ENCODE measurements around the gene NRIP2. TPM values are rescaled to one million over a fixed set of nuclear protein-coding genes. Genes with fewer than 3 reads are reported as not detected.

The NRIP2 gene
- total RNA-seq (1 to 10 TPM; 1.4 to 3.6 (median 2.5) TPM), polyA plus RNA-seq (1 to 10 TPM; 2.3 to 4.0 TPM)
- long read RNA-seq, donor 1, partial matches to known transcripts, result 0 of 4 reads
- long read RNA-seq, donor 1, other reads (novel, unspliced or antisense), result 2 of 4 reads
- long read RNA-seq, donor 2, partial matches to known transcripts, result 0 of 1 reads
- long read RNA-seq, donor 2, other reads (novel, unspliced or antisense), result 1 of 1 reads
- long read RNA-seq, donor 3, partial matches to known transcripts, result 0 of 4 reads
- long read RNA-seq, donor 3, other reads (novel, unspliced or antisense), result 4 of 4 reads

- H3K9me3 ChIP-seq, result no peaks in the 10 kb centered on the region
- peak; percentile 40 to 43 for DNase-seq
- peak within 1 kb of the TSS in 9 of 10 donors; percentile 11 to 53 (median 40) for H3K4me3 ChIP-seq
- peak in 4 of 9 donors; percentile 8 to 32 (median 27) for TF ChIP-seq CTCF (IDR thresholded peaks at IDR 0.05)
- WGBS, 2 donors, result 12 to 24% methylated on average over 32 of the region's 32 CpGs
- H3K36me3 ChIP-seq, result peaks cover 0 to 43% (median 0%) of the 10 kb centered on the region in 9 donors
- intact Hi-C loops (cut with DNase I), result no loop called here
- peak; percentile 54 to 81 (median 71) for ATAC-seq
- H3K27me3 ChIP-seq, result peaks cover 0 to 7% (median 0%) of the 10 kb centered on the region in 7 donors
- H3K27ac ChIP-seq, result peak within 1 kb of the TSS in 7 of 10 donors; percentile 20 to 64 (median 45)
- H3K4me1 ChIP-seq, result peaks cover 0 to 25% (median 8%) of the 10 kb centered on the region in 9 donors
Observed at GRCh38 chr12:2834581-2835491, at the start of gene NRIP2. NRIP2 (minus strand) TSS chr12:2835035; CDS start chr12:2834983, 52 bp downstream.

GRCh38 chr12:2879853-2880252 lies 45.0 kb upstream of the NRIP2 start:
- peaks cover 0 to 9% (median 0%) of the 10 kb centered on the region in 9 donors for H3K36me3 ChIP-seq
- H3K4me3 ChIP-seq, result no peak overlapping the region
- no peak for TF ChIP-seq CTCF (IDR thresholded peaks at IDR 0.05)
- H3K9me3 ChIP-seq, result no peaks in the 10 kb centered on the region
- ATAC-seq (no peak), DNase-seq (no peak)
- 98 to 99% methylated on average over 3 of the region's 3 CpGs for WGBS, 2 donors
- peaks cover 10 to 26% (median 18%) of the 10 kb centered on the region in 9 donors for H3K4me1 ChIP-seq
- intact Hi-C loops (cut with DNase I), result loop anchor here in 6 of 10 donors (5.0 to 10.0 kb wide), 3 partner anchors 65 to 155 kb away; no protein-coding TSS in a partner anchor
- no peak overlapping the region for H3K27ac ChIP-seq
- H3K27me3 ChIP-seq, result no peaks in the 10 kb centered on the region

- intact Hi-C loops (cut with DNase I), result loop anchor here in 1 of 10 donors (5.0 kb wide), 1 partner anchor 154 kb away; no protein-coding TSS in a partner anchor
- TF ChIP-seq CTCF (IDR thresholded peaks at IDR 0.05), result no peak
Observed at GRCh38 chr12:2877953-2878732, 43.3 kb upstream of the NRIP2 start.

More at GRCh38 chr12:2877953-2878732, 43.3 kb upstream of the NRIP2 start:
- 66 to 69% methylated on average over 16 of the region's 16 CpGs for WGBS, 2 donors
- Histone ChIP-seq H3K9me3 (no peaks in the 10 kb centered on the region), H3K27ac (peak overlapping the region in 7 of 10 donors; percentile 84 to 99 (median 88)), H3K36me3 (peaks cover 0 to 14% (median 0%) of the 10 kb centered on the region in 9 donors), H3K4me1 (peaks cover 10 to 26% (median 18%) of the 10 kb centered on the region in 9 donors), H3K27me3 (no peaks in the 10 kb centered on the region), H3K4me3 (peak overlapping the region; percentile 59 to 99 (median 92))
- DNase-seq (no peak), ATAC-seq (peak in 3 of 8 donors; percentile 3 to 39 (median 20))

Data from heart right ventricle (tissue), 16 donors.